Measurements from ENCODE around the gene AMZ2. TPM values are rescaled to one million over a fixed set of nuclear protein-coding genes. Genes with fewer than 3 reads are reported as not detected.
A peak's percentile ranks its signal among the peaks of the same experiment; 100 is the strongest.
"Not testable (repeated sequence)": the region's sequence is repeated elsewhere in the genome, so short reads cannot be mapped to it uniquely, and the experiment has no call there.

The AMZ2 gene
- total and polyA plus RNA-seq, 8 donors, result 21.2 to 46.0 (median 29.5) TPM

GRCh38 chr17:68222606-68223005, 25.2 kb upstream of the AMZ2 start:
- intact Hi-C loops (cut with DNase I), result no loop called here
- H3K36me3 ChIP-seq, result no peaks in the 10 kb centered on the region
- FAIRE-seq (no peak), DNase-seq (no peak), ATAC-seq (no peak)
- TF ChIP-seq CTCF (IDR thresholded peaks at IDR 0.05), result no peak
- H3K4me1 ChIP-seq, result no peaks in the 10 kb centered on the region
- no peak overlapping the region for H3K27ac ChIP-seq
- no peak overlapping the region for H3K4me3 ChIP-seq
- no peaks in the 10 kb centered on the region for H3K9me3 ChIP-seq
- no peaks in the 10 kb centered on the region for H3K27me3 ChIP-seq
- 78 to 82% methylated on average over 8 of the region's 8 CpGs for WGBS, 2 donors

- ATAC-seq; H3K9me3 ChIP-seq; DNase-seq; H3K4me1 ChIP-seq; H3K36me3 ChIP-seq; FAIRE-seq; H3K27ac ChIP-seq; H3K4me3 ChIP-seq; H3K27me3 ChIP-seq; intact Hi-C loops (cut with DNase I): not testable (repeated sequence)
- 60 to 84% methylated on average over 4 of the region's 4 CpGs for whole genome bisulfite sequencing, 2 donors
These were observed 22.8 kb upstream of the AMZ2 start for GRCh38 chr17:68225055-68225454.

GRCh38 chr17:68228039-68228680, 19.7 kb upstream of the AMZ2 start:
- ATAC-seq; intact Hi-C loops (cut with DNase I); FAIRE-seq: not testable (repeated sequence)

GRCh38 chr17:68228817-68229570, 18.8 kb upstream of the AMZ2 start:
- WGBS, 2 donors, result 69 to 76% methylated on average over 17 of the region's 17 CpGs
- Histone ChIP-seq H3K4me1 (no peaks in the 10 kb centered on the region), H3K4me3 (no peak overlapping the region), H3K9me3 (no peaks in the 10 kb centered on the region), H3K27ac (no peak overlapping the region), H3K36me3 (no peaks in the 10 kb centered on the region), H3K27me3 (no peaks in the 10 kb centered on the region)
- DNase-seq (no peak), ATAC-seq (peak in 3 of 4 donors; percentile 25 to 48 (median 45)), FAIRE-seq (no peak)
- no peak for TF ChIP-seq CTCF (IDR thresholded peaks at IDR 0.05)
- intact Hi-C loops (cut with DNase I), result no loop called here

More at GRCh38 chr17:68228039-68228680, 19.7 kb upstream of the AMZ2 start:
- not testable (repeated sequence) for H3K4me3 ChIP-seq, DNase-seq, H3K27me3 ChIP-seq, H3K36me3 ChIP-seq, H3K27ac ChIP-seq, H3K9me3 ChIP-seq, H3K4me1 ChIP-seq
- 75 to 82% methylated on average over 9 of the region's 9 CpGs for WGBS, 2 donors

GRCh38 chr17:68229619-68230018, 18.2 kb upstream of the AMZ2 start:
- no peak for TF ChIP-seq CTCF (IDR thresholded peaks at IDR 0.05)
- ATAC-seq, result no peak
- Histone ChIP-seq H3K4me3 (no peak overlapping the region), H3K9me3 (no peaks in the 10 kb centered on the region), H3K27me3 (no peaks in the 10 kb centered on the region), H3K36me3 (no peaks in the 10 kb centered on the region), H3K4me1 (no peaks in the 10 kb centered on the region), H3K27ac (no peak overlapping the region)
- no peak for FAIRE-seq
- 77 to 92% methylated on average over 8 of the region's 8 CpGs for WGBS, 2 donors
- no peak for DNase-seq
- intact Hi-C loops (cut with DNase I), result no loop called here

- FAIRE-seq; intact Hi-C loops (cut with DNase I): not testable (repeated sequence)
- 82 to 94% methylated on average over 4 of the region's 4 CpGs for WGBS, 2 donors
These were observed 16.7 kb upstream of the AMZ2 start for GRCh38 chr17:68231131-68231530.

More at GRCh38 chr17:68231131-68231530, 16.7 kb upstream of the AMZ2 start:
- H3K36me3 ChIP-seq, DNase-seq, H3K9me3 ChIP-seq, H3K4me3 ChIP-seq, ATAC-seq, H3K27ac ChIP-seq, H3K4me1 ChIP-seq, H3K27me3 ChIP-seq: not testable (repeated sequence)
